ENCODE measurements around the gene SRR. TPM values are rescaled to one million over a fixed set of nuclear protein-coding genes. Genes with fewer than 3 reads are reported as not detected.
"Not testable (repeated sequence)": the region's sequence is repeated elsewhere in the genome, so short reads cannot be mapped to it uniquely, and the experiment has no call there.

Gene SRR
- total RNA-seq: 7.9 and 9.4 TPM in 2 replicates

- DNase-seq (ENCODE audit: low read depth in 2 of 2): peak; percentile 90 to 94
Measured at GRCh38 chr17:2303204-2304188, at the start of gene SRR, which contains the start of gene SMG6. SRR (plus strand) TSS chr17:2303950; CDS start chr17:2315561, 11,611 bp downstream. SMG6 (minus strand) TSS chr17:2303785; CDS start chr17:2303720, 65 bp downstream.

- not testable (repeated sequence) for DNase-seq (ENCODE audit: low read depth in 2 of 2)
Measured at GRCh38 chr17:2258830-2259229, 44.9 kb upstream of the SRR start.

GRCh38 chr17:2259769-2260536, 43.8 kb upstream of the SRR start:
- DNase-seq (ENCODE audit: low read depth in 2 of 2): no peak

GRCh38 chr17:2262135-2262587, 41.6 kb upstream of the SRR start:
- peak in 1 of 2 donors; percentile 69 for DNase-seq (ENCODE audit: low read depth in 2 of 2)

GRCh38 chr17:2263183-2264066, 40.3 kb upstream of the SRR start:
- peak in 1 of 2 donors; percentile 70 for DNase-seq (ENCODE audit: low read depth in 2 of 2)

GRCh38 chr17:2264067-2264860, 39.5 kb upstream of the SRR start:
- peak; percentile 42 to 69 for DNase-seq (ENCODE audit: low read depth in 2 of 2)

- DNase-seq (ENCODE audit: low read depth in 2 of 2): not testable (repeated sequence)
Measured at GRCh38 chr17:2265166-2265565, 38.6 kb upstream of the SRR start.

GRCh38 chr17:2266045-2266864, 37.5 kb upstream of the SRR start:
- DNase-seq (ENCODE audit: low read depth in 2 of 2): peak; percentile 93 to 96

- no peak for DNase-seq (ENCODE audit: low read depth in 2 of 2)
Measured at GRCh38 chr17:2266865-2267228, 36.9 kb upstream of the SRR start.

- no peak for DNase-seq (ENCODE audit: low read depth in 2 of 2)
Measured at GRCh38 chr17:2267354-2267753, 36.4 kb upstream of the SRR start.

- DNase-seq (ENCODE audit: low read depth in 2 of 2): no peak
Measured at GRCh38 chr17:2271985-2272702, 31.6 kb upstream of the SRR start.

- DNase-seq (ENCODE audit: low read depth in 2 of 2): no peak
Measured at GRCh38 chr17:2274414-2274813, 29.3 kb upstream of the SRR start.

GRCh38 chr17:2275722-2276121, 28.0 kb upstream of the SRR start:
- DNase-seq (ENCODE audit: low read depth in 2 of 2): no peak

GRCh38 chr17:2277429-2278170, 26.1 kb upstream of the SRR start:
- no peak for DNase-seq (ENCODE audit: low read depth in 2 of 2)

- DNase-seq (ENCODE audit: low read depth in 2 of 2): no peak
Measured at GRCh38 chr17:2279707-2280106, 24.0 kb upstream of the SRR start.

GRCh38 chr17:2282297-2282873, 21.4 kb upstream of the SRR start:
- peak; percentile 76 to 79 for DNase-seq (ENCODE audit: low read depth in 2 of 2)

GRCh38 chr17:2283302-2283701, 20.4 kb upstream of the SRR start:
- no peak for DNase-seq (ENCODE audit: low read depth in 2 of 2)

Measured in lung microvascular endothelial cell (primary cell).